ENCODE data around the gene NGB.

Gene NGB

DNA sequence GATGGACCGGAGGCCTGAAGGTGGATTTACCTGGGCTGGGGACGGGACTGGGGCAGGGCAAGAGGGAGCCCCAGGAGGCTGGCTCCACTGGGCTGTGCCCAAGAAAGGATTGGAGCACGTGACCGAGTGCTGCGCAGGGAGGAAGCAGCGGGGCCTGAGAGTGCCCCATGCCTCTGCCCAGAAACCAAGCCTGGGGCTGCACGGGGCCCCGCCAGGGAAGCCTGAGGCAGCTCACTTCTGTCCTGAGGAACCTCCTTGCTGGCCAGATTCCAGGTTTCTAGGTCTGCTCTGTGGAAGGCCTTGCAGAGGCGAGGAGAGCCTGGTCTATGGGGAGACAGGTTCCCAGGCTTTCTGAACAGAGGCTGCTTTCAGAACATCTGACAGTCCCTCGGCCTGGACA is 10.4 kb downstream of the NGB start:
- no peak for DNase-seq

DNA sequence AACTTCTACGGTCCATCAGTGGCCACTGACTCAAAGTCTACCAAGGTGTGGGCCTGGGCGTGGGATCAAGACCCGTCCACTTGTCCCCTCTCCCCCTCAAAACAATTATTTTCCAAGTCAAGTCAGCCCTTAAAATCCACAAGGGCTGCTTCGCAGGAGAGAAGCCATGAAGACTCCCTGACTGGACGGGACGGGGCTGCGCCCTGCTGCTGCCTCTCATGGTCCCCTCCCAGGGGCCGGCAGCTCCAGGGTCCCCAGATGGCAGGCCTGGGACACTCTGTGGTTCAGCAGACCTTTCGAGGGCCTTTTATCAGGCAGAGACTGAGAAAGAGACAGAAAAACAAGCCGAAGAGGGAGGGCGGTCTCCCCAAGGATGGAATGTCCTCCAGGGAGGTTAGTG is 10.8 kb downstream of the NGB start:
- DNase-seq = no peak

DNA sequence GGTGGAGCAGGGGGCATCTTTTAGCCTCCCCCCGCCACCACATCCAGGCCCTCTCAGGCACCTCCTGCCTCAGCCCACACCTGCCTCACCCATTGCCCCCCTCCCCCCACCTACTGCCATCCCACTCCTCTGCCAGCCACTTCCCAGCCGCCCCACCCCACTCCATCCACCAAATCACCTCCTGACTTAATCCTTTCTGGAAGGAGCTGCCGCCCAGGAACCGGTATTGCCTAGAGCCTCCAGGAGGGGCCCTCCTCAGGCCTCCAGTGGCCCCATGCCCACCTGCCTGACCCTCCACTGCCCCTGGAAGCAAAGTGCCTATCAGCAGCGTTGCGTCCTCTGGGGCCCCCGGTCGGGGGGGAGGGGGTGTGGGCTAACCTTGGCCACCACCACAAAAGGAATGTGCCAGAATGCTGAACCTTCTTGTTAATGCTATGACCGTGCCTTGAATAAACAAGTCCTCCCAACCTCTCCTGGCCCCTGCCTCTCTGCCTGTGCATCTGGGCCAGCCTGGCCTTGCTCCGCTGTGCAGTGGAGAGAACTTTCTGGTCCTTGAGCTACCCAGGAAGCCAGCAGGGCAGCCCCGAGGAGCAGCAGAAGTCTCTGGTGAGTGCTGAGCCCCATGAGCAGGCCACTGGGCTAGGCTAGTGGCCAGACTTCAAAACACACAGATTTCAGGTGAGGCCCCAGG is 11.8 kb downstream of the NGB start:
- DNase-seq = no peak

DNA sequence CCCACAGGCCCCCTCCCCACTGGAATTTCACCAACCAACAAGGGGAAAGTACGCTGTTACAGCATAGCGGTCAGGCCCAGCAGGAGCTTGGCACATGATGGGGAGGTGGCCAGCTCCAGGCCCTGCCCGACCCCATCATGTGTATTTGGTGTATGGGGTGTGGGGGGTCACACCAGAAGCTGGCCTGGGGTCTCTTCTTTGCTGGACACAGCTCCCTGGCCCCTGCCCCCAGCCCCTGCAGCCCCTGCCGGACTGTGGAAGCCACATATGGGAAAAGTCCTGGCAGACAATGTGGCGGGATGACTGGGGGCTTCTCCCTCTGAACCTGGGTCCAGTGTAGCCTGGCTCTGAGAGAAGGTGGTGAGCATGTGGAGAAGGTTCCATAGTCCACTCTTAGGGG is 12.4 kb downstream of the NGB start:
- no peak for DNase-seq

DNA sequence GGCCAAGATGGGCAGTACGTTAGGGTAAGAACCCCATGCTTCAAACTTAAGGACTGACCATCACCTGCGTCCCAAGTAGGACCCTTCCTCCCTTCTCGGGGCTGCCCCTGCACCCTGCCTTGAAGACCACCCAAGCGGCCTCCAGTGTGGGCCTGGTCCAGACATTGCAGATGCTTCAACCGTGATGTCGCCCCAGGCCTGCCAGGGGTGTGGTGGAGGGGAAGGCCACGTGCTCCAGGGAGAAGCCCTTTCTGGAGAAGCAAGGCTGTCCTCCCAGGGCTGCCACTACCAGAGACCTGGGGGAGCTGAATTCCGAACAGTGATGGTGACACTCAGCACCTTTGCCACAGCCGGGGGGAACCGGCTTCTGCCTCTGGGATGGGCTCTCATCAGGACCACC is 13.3 kb downstream of the NGB start:
- no peak for DNase-seq

DNA sequence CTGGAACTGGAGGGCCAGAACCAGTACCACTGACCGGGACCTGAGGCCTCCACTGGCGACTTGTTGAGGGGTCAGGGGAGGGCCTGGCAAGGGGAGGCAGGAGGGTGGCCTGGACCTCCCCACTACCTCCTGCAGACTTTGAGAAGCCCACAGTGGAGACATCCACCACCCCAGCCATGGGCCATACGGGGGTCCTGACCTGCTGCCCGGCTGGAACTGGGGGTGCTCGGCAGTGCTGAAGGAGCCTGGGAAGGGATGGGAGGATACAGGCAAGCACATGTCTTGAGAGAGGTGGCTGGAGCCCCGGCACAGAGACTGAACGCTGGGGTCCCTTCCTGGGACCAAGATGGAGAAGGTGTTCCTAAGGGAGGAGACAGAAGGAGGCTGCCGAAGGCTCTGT is 14.3 kb downstream of the NGB start:
- no peak for DNase-seq

DNA sequence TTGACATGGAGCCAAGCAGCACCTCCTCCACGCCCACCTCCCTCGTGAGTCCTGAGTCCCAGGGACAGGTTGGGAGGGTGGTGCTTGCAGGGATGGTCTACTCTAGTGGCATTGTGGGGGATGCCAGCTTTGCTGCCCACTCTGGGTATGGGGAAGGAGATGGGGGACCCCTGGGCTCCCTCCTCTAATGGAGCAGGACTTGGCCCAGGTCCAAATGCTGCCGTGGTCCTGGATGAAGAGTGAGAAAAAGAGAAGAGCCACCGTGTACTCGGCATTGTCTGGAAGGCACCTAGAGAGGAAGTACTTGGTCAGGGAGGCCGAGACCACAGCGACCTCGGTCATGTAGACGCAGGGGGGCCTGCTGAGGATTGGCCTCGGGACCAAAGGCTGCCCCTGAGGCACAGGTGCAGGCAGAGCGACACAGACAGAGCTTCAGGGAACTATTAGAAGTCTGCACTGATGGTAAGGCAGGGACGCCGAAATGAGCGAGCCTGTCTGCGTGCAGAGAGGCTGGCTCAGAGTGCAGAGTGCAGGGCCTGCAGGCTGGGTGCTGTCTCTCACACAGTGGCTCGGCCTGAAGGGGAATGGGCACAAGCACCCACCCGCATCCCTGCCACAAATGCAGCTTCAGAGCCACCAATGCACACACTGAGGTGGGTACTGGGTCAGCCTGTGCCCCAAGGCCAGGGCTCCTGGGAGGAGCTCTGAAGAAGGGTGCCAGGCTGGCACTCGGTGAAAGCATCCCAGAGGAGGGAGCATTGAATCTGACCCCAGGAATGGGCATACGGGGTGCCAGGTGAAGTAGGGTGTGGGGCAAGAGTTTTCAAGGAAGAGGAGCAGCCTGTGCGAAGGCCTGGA is 17.4 kb downstream of the NGB start:
- no peak for DNase-seq

DNA sequence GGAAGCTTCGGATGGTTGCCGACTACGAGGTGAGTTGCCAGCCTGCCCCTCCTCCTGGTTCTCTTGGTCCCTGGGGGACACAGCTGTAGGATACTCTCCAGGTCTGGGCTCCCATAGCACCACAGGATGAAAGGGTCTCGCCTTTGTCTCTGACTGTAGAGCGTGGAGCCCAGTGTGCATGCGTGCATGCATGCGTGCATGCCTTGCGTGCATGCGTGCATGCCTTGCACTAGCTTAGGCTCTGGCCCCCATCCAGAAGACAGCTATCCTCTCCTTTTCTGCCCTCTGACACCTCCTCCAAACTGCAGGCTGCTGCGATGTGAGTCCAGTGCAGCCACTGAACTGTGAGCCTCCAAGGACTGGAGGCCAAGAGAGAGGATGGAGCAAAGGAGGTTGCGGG is 19.1 kb downstream of the NGB start:
- no peak for DNase-seq

DNA sequence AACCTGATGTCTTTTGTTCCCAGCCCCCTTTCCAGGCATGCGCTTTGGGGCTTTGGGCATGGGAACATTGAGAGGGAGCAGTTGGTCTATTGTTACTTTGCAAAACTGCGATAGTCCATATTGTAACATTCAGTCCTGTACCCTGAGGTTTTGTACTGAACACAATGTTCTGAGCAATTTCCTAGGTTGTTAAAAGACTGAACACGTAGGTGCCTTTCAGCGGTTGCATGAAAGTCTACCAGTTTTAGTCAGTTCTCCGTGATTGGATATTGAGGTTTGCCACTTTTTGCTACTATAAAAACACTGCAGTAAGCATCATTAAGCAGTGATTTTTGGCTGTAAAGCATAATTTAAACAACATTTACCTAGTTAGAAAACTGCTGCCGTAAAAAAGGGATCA is 20.1 kb downstream of the NGB start:
- no peak for DNase-seq

DNA sequence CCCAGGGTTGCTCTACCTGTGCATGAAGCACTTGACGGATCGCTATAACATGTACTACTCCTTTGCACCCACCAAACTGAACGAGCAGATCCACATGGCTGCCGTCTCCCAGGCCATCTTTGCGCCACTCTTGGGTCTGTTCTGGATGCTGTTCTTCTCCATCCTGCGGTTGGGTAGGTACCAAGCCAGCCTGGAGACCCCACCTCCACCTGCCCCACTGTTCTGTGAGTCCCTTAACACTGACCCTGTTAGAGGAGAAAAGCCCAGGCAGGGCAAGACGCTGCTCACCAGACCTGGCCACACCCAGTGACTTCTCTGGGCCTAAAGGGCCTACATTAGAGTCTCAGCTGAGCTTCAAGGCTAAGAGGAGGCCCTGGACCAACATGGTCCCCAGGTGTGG is 21.7 kb downstream of the NGB start:
- DNase-seq = no peak

DNA sequence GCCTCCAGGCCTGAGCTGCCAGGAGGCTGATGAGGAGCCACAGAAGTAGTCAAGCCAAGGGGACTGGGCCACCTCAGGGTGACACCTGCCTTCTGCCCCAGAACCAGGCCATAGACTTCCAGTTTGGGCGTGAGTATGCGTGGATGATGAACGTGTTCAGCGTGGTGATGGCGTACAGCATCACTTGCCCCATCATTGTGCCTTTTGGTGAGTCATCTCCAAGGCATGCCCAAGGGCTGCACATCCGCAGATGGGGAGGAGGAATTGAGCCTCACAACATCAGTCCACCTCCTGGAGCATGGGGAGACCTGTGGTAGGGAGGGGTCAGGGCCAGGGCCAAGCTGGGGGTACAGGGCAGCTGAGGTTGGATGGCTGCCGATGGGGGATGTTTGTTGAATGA is 22.3 kb downstream of the NGB start:
- no peak for DNase-seq

DNA sequence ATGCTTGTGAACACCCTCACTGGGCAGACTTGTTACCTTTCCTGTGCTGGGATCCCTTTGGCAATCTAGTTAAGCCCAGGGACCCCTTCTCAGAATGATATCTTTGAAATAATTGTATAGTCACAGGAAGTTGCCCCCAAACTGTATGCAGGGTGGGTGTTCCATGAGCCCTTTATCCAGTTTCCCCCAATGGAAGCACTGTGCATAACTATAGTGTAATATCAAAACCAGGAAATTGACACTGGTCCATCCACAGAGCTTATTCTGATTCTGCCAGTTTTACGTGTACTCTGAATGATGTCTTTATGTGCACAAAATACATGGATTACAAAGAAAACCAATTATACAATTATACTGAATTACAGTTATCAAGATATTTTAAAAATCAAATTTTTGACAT is 24.2 kb downstream of the NGB start:
- DNase-seq = no peak

DNA sequence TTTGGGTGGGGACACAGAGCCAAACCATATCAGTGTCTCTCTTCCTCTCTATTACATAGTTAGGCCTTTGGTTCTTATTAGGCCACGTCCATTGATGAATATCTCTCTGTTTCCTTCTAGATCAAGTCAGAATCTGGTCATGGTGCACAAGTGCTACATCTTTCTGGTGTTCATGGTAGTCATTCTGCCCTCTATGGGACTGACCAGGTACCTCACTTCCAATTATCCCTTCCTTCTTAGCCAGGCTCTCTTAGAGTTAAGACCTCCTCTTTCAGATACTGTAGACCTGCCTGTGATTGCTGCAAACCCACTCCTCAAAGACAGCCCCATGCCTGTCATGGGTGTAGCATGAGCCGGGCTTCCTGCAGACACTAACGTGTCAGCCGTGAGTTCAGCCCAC is 25.2 kb downstream of the NGB start:
- DNase-seq = no peak

DNA sequence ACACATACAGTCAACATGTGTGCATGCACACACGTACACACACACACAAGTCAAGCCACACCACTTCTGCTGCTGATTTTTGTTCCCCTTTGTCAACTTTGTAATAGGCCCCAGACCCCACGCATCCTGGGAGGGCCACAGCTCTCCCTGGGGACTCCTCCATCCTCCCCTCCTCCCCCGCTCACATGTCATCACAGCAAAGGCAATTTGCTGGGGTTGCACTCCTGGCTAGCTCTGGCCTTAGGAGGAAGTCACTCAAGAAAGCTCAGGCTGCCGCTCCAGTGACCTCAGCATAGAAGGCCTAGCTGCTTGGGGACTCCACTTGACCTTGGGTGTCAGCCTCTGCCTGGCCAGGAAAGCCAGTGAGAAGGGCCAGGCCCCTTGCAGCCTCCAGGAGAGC is 27.2 kb downstream of the NGB start:
- DNase-seq = no peak

DNA sequence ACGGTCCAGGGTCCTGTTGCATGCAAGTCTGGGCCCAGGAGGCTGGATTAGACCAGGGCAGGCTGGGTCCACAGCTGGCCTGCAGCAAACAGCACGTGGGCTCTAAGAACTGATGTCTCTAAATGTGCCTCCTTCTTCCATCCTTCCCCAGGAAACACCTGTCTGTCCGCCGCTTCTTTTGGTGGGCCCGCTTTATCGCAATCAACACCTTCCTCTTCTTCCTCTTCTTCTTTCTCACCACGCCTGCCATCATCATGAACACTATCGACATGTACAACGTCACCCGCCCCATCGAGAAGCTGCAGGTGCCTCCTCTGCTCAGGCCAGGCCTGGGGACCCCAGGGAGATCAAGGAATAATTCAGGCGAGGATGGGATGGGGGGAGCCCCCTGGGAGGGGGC is 28.3 kb downstream of the NGB start:
- no peak for DNase-seq

DNA sequence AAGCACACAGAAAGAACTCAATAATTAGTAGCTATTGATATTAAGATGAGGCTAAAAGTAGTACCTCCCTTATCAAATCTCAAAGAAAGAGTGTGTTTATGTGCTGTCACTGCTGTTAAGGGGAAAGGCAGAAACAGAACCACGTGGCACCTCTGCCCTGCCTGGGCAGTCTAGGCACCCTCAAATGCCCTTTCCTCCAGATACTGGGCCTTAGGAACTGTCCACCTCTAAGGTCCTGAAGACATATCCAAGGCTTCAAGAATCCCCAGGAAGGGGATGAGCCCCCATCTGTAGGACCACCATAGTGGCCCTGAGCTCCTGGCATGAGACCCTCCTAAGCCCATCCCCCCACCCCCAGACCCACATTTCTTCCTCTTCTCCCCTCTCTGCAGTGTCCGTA is 29.1 kb downstream of the NGB start:
- no peak for DNase-seq

DNA sequence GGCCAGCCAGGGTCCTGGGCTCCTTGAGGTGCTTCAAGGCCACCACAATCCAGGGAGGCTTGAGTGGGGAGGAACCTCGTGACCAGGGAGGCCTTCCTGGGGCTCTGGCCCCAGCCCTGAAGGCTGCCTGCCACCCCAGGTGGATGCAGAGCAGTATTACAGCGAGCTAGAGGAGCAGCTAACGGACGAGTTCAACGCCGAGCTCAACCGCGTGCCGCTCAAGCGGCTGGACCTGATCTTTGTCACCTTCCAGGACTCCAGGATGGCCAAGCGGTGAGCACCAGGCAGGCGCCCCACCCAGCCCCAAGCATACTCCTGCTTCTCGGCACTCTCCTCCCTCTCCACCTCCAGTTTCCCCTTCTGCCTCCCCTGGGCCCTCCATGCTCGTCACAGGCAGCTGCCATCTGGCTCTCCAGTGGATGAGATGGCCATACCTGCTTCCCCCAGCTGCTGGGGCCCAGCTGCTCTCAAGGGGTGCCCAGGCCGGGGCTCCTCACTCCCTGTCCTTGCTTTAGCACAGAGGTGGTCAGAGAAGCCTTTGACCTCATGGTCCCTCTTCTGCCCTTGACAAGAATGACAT is 30.6 kb downstream of the NGB start:
- peak in 1 of 2 experiments; percentile 25 for DNase-seq

DNA sequence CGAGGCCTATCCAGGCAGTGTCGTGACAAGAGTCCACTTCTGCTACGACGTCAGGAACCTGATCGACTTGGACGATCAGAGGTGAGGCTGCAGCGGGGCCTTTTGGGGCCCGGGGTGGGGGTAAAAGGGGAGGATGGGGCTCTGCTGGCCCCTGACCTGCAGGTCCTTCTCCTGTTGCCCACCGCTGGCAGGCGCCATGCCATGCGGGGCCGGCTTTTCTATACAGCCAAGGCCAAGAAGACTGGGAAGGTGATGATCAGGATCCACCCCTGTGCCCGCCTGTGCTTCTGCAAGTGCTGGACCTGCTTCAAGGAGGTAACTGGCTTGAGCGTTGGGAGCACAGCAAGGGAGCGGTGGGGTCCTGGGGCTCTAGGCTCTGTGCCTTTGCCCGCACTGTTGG is 31.6 kb downstream of the NGB start:
- DNase-seq = no peak

DNA sequence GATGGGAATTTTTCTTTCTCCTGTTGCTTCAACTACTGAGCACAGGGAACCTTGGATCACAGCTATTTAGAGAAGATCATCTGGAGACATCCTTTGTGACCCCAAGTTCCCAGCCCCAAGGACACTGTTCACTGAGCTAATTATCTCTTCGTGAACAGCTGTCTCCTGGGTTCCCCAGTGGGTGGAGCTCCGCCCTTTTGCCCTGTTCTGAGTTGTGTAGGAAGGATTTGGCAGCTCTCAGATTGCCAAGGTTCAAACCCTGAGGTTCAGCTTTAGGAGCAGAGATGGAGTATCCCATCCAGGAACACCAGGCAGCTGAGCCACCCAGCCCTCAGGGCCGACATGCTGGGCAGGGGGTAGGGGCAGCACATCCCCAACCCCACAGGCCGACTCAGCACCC is 32.0 kb downstream of the NGB start:
- DNase-seq = no peak

DNA sequence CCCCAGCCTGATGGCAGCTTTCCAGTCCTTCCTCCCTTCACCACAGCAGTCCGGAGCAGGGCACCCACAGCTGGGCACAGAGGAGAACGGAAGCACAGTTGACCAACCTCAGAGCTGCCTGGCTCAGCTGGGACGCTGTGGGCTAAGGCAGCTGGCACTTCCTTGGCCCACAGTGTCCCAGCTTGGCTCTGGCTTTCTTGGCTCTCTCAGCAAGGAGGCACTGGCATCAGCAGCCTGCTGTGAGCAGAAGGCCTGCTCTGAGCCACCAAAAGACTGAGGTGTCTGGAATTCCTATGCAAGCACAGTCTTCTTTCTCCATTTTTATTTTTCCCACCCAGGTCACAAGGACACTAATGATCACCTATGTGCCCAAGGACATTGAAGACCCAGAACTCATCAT is 32.6 kb downstream of the NGB start:
- no peak for DNase-seq

DNA sequence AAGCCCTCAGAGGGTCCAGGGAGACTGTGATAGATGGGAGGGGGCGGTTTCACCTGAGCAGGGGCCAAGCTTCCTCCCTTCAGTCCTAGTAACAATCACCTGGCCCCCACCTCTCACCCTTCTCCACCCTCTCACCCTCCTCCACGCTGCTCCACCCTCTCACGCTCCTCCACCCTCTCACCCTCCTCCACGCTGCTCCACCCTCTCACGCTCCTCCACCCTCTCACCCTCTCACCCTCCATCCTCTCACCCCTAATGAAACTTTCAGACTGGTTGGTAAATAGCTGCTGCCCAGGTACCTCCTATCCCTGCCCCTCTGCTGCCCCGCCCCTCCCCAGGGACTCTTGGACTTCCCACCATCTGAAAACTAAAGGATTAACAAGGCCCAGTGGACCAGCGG is 34.2 kb downstream of the NGB start:
- no peak for DNase-seq

DNA sequence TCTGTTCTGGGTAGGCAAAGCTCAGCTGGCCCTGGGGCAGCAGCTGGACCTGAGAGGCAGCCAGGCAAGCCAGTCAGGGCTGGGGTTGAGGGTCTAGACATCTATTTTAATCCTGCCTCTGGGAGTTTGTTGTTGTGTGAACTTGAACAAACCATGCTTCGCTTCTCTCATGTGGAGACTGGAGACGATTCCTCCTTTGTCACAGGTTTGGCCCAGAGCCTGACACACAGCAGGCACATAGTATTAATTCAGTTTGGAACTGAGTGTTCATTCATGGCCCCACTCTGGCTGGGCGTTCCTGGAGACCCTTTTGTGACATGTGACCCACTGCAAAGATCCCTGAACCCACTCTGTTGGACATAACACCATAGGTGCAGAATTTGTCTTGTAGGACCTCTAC is 39.3 kb downstream of the NGB start:
- DNase-seq = no peak

DNA sequence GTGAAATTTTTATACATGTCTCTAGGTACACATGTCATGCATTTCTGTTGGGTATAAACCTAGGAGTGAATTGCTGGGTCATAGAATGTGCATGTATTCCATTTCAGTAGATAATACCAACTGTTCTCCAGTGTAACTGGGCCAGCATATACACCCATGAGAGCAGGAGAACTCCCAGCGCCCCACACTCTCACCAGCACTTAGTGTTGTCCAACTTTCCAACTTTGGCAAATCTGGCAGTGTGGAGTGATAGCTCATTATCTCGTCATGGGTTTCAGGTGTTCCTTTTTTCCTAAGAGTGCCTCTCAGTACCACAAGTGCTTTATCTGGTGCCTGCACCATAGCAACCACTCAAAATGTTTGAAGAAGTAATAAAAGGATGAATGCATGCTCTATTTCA is 40.1 kb downstream of the NGB start:
- peak; percentile 46 to 62 for DNase-seq

DNA sequence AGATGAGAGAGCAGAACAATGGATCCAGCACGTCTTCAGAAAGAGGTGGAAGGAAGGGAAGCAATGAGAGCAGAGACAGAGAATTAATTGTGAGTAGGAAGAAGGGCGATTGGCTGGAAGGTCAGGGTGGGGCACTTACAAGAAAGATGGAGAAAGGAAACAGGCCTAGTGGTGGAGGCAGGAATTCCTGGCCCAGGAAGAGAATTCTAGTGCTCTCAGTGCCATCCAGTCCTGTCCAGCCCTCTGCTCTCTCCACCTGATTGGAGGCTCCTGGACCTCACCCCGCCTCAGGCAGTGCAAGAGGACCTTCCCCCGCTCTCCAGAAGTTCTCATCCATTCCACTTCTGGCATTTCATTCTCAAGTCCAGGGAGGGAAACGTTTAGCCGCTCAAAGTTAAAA is 43.0 kb downstream of the NGB start:
- no peak for DNase-seq
